Epithelial cell of proximal tubule (primary cell): Measurements from ENCODE around the gene CD38. TPM values are rescaled to one million over a fixed set of nuclear protein-coding genes. Genes with fewer than 3 reads are reported as not detected.

ENCODE experiments used
- DNase-seq: peaks from one replicate; pipeline ENCODE4 v3.0.0-alpha.2; 2011; ENCODE audit warnings: low read depth
- H3K4me3 ChIP-seq: 2 replicates; pipeline ENCODE4 v1.5.1; 2011; ENCODE audit warnings: low read depth, mild to moderate bottlenecking, low read length
- CTCF ChIP-seq: conservative IDR thresholded peaks from 2 replicates; pipeline ENCODE4 v1.5.1; 2012; ENCODE audit warnings: low read depth, mild to moderate bottlenecking, low read length
- total RNA-seq: library from RNA; depleted of rRNA; stranded (reverse); fragments of >200 nt; gene quantifications from 2 replicates; pipeline ENCODE4 v1.2.3, GENCODE V29; 2015

CD38 gene
- total RNA-seq, 1 donor from 2014 or later: not detected

GRCh38 chr4:15894921-15895916 lies 117.1 kb downstream of the CD38 start:
- no peak overlapping the region for H3K4me3 ChIP-seq
- DNase-seq: no peak
- TF ChIP-seq CTCF: no peak

GRCh38 chr4:15897577-15897976 lies 119.4 kb downstream of the CD38 start:
- TF ChIP-seq CTCF: no peak
- no peak for DNase-seq
- no peak overlapping the region for H3K4me3 ChIP-seq

- DNase-seq: no peak
- no peak overlapping the region for H3K4me3 ChIP-seq
- no peak for TF ChIP-seq CTCF
These were observed 120.8 kb downstream of the CD38 start for GRCh38 chr4:15898902-15899301.

- no peak for DNase-seq
- H3K4me3 ChIP-seq: no peak overlapping the region
These were observed 121.4 kb downstream of the CD38 start for GRCh38 chr4:15899511-15899910.

GRCh38 chr4:15901007-15901406 lies 122.9 kb downstream of the CD38 start:
- TF ChIP-seq CTCF: no peak
- DNase-seq: no peak
- H3K4me3 ChIP-seq: no peak overlapping the region

More at GRCh38 chr4:15899511-15899910, 121.4 kb downstream of the CD38 start:
- no peak for TF ChIP-seq CTCF

DNA sequence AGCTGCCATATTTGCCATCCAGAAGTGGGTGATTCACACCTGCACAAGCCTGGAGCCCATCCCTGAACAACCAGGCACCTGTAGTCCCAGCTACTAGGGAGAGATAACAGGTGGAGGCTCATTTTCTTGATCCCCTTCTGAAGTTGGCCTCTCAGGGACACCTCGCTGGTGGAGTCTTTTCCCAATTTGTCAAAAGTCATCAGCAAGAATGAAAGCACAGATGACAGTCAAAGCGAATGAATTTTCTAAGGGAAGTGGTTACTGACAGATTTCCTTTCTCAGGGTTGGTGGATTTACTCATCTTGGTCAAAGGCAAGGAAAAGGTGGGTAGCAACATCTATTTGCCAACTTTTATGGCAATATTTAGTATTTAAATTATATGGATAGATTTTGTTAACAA lies 123.9 kb downstream of the CD38 start:
- no peak for DNase-seq
- H3K4me3 ChIP-seq: no peak overlapping the region
- TF ChIP-seq CTCF: no peak
